OCI-LY3 (cell line): ENCODE data around the gene MYO16.

ENCODE experiments used
- CTCF ChIP-seq: fragments of 200-600, 300-600 bp; sonication (generic); IDR thresholded peaks from 2 replicates; pipeline ENCODE4 v1.5.1; 2014; ENCODE audit warnings: antibody characterized with exemption, low read length, low read depth
- EZH2phosphoT487 ChIP-seq: fragments of 200-600 bp; shearing (Covaris generic); IDR thresholded peaks from 2 replicates; pipeline ENCODE4 v1.6.1; 2018; ENCODE audit warnings: antibody characterized with exemption, mixed run types, low read depth

GRCh38 chr13:108780706-108781105 is 151.3 kb downstream of the MYO16 start:
- TF ChIP-seq CTCF (no peak), EZH2phosphoT487 (no peak)
